VCaP (cell line): ENCODE measurements around the gene TAPT1.

Experiments
- H3K27ac ChIP-seq: fragments of 450-650 bp; 2 replicates; pipeline ENCODE4 v1.5.1; 2017
- TF ChIP-seq, protein P1 (sequence below): fragments of 450-650 bp; conservative IDR thresholded peaks from 2 replicates; pipeline ENCODE4 v1.5.1; 2017; ENCODE audit warnings: mild to moderate bottlenecking, moderate library complexity

Gene TAPT1

DNA sequence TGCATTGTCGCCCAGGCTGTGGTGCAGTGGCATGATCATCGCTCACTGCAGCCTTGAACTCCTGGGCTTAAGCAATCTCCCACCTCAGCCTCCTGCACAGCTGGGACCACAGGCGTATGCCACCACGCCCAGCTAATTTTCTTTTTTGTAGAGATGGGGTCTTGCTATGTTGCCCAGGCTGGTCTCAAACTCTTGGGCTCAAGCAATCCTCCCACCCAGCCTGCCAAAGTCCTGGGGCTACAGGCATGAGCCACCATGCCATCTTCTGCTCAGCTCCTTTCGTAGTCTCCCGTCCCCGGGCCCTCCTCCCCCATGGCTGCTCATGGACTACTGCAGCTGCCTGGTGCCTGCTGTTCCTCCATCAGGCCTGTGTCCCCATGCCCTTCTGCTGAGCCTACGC is 58.1 kb downstream of the TAPT1 start:
- TF ChIP-seq, protein P1, sequence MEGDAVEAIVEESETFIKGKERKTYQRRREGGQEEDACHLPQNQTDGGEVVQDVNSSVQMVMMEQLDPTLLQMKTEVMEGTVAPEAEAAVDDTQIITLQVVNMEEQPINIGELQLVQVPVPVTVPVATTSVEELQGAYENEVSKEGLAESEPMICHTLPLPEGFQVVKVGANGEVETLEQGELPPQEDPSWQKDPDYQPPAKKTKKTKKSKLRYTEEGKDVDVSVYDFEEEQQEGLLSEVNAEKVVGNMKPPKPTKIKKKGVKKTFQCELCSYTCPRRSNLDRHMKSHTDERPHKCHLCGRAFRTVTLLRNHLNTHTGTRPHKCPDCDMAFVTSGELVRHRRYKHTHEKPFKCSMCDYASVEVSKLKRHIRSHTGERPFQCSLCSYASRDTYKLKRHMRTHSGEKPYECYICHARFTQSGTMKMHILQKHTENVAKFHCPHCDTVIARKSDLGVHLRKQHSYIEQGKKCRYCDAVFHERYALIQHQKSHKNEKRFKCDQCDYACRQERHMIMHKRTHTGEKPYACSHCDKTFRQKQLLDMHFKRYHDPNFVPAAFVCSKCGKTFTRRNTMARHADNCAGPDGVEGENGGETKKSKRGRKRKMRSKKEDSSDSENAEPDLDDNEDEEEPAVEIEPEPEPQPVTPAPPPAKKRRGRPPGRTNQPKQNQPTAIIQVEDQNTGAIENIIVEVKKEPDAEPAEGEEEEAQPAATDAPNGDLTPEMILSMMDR, result no peak
- H3K27ac ChIP-seq, result no peak overlapping the region

DNA sequence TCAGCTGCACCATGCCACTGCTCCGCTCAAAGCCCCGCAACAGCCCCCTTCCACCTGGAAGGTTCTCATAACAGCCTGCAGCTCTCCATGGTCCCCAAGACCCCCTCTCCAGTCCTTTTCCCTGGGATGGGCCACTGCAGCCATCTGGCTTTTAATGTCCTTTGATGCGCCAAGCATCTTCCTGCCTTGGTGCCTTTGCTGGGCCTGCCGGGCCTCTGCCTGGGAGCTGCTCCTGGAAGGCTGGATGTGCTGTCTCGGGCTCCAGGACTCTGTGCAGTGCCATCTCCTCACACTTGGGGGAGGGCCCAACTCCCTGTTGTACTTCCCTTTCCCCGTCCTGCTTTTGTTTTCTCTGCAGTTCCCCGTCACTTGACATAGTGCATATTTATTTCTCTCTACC is 60.3 kb downstream of the TAPT1 start:
- H3K27ac ChIP-seq, result no peak overlapping the region
- TF ChIP-seq, protein P1, result no peak

DNA sequence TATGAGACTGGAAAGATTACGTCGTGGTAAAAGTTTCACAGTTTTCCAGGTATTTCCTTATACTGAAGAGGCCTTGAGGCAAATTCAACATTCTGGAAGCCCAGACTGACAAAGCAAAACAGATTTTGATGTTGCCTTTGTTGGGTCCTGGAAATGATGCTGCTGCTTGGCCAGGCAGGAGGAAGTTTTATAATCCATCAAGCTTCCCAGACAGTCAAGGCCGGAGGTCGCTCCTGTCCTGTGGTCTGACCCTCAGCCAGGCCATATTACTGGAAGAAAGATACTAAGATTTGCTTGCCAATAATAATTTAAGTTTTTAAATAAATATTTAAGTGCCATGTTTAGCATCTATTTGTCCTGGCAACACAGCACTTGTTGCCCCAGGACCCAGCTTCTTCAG is 63.4 kb downstream of the TAPT1 start:
- TF ChIP-seq, protein P1, result no peak
- H3K27ac ChIP-seq, result no peak overlapping the region

DNA sequence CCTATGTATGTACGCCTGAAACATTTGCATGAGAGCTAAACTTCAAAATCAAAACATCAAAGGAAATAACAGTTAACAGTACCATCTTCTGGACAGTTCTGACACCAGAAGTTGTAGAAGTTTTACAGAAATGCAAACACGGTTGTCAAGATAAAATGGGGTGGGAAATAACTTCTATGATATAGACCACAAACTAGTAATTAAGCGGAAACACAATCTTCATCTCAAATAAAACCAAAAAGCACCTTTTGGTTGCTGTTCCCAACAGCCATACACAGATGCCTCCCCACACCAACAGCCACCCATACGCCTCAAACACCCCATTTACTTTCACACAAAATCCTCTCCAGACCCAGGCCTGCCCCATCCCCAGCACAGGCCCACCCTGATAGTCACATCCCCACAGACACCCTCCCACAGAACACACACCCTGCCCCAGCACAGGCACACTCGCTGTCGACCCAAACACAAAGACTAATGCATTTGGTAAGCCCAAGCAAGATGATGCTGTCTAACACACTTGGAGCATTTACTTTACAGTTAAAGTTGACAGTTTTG is 64.3 kb downstream of the TAPT1 start:
- H3K27ac ChIP-seq, result no peak overlapping the region
- TF ChIP-seq, protein P1, result no peak; the same call in 1 of the 2 replicates

DNA sequence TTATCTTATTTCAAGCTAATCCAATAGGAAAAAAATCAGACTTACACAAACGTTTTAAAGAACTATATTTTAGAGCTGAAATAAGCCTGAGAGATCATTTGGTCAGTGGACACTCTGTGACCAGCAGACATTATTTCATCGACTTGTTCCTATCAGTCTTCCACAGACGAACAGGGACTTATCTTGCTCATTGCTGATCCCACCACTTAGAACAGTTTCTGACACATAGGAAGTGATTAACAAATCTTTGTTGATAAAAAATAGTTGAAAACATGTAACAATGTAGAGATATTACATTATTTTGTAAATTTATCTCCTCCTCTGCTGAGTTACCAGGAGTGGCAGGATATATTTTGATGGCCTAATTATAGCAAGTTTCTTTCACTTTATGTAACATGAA is 65.8 kb downstream of the TAPT1 start:
- H3K27ac ChIP-seq, result no peak overlapping the region
- TF ChIP-seq, protein P1, result no peak

DNA sequence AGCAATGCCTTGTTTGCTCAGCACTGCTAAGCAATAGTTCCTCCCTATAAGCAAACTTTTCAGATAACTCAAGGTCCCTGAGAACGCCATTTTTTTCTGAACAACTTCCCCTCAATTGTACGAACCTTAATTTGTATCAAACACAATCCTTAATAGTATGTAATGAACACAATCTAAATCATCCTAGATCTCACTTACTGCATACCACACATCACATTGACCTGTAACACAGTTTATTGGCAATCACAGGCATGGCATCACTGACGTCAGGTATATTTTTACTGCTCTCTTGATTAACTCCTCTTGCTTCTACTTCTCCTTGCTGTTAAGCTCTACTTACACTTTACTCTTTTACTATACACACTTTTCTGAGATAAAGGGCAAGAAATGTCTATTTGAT is 67.0 kb downstream of the TAPT1 start:
- peak overlapping the region; percentile 14; the same call in 1 of the 2 replicates for H3K27ac ChIP-seq
- TF ChIP-seq, protein P1, result no peak

DNA sequence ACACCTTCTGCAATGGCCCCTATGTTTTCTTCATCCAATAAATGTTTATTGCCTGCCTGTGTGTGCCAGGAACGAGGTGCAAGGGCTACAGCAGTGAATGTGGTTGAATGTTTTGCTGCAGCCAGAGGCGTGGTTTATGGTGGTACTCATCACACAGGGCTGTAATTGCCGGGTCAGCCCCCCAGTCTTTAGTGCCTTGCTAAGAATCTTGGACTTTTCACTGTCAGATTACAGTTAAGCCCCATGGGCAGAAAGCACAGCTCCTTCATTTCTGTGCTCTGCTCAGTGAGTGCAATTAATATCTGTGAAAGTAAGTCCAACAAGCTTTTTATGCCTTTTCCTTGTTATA is 67.8 kb downstream of the TAPT1 start:
- H3K27ac ChIP-seq, result peak overlapping the region; percentile 14

More for the DNA sequence above, 67.8 kb downstream of the TAPT1 start:
- TF ChIP-seq, protein P1, result no peak
